ENCODE measurements around the gene RDH11.
A peak's percentile ranks its signal among the peaks of the same experiment; 100 is the strongest.
"Not testable (repeated sequence)": the region's sequence is repeated elsewhere in the genome, so short reads cannot be mapped to it uniquely, and the experiment has no call there.

The RDH11 gene

GRCh38 chr14:67705211-67705610, 9.6 kb upstream of the RDH11 start:
- FAIRE-seq (no peak), DNase-seq (ENCODE audit: insufficient read length, low spot score) (no peak)
- no peak for TF ChIP-seq POLR2A (IDR thresholded peaks at IDR 0.05; ENCODE audit: low read depth, low read length)
- TF ChIP-seq POU2F2 (IDR thresholded peaks at IDR 0.05; ENCODE audit: low read depth, low read length), result no peak
- TF ChIP-seq SPI1 (IDR thresholded peaks at IDR 0.05; ENCODE audit: low read depth, low read length), result no peak
- TF ChIP-seq TAF1 (IDR thresholded peaks at IDR 0.05; ENCODE audit: low read depth, low read length), result no peak
- no peak for TF ChIP-seq POLR2AphosphoS5 (IDR thresholded peaks at IDR 0.05; ENCODE audit: low read depth, low read length)

- TF ChIP-seq POU2F2 (IDR thresholded peaks at IDR 0.05; ENCODE audit: low read depth, low read length), result no peak
- peak; percentile 94 for TF ChIP-seq SPI1 (IDR thresholded peaks at IDR 0.05; ENCODE audit: low read depth, low read length)
- FAIRE-seq, result peak; percentile 94
- no peak for DNase-seq (ENCODE audit: insufficient read length, low spot score)
Observed at GRCh38 chr14:67704484-67705089, 9.0 kb upstream of the RDH11 start.

DNA sequence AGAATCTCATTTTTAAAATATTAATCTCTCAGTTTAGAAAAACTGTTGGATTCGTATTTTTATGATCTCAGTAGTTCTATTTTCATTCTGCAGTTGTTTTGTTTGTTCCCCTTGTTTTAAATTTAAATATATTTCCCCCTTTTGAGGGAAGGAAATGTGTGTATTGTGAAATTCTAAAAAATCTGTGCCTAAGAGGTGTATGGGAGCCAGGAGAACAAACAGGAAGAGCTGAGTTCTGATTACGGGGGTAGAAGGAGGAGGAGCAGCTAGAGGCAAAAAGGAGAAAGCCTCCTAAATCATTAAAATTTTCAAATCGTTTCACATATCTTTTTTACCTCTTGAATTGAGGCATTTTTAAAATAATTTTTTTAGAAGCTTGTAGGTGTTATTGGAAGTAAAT, 8.4 kb upstream of the RDH11 start:
- FAIRE-seq, result no peak
- DNase-seq (ENCODE audit: insufficient read length, low spot score), result no peak
- TF ChIP-seq PAX5 (IDR thresholded peaks at IDR 0.05; ENCODE audit: insufficient read depth, low read length, severe bottlenecking), result no peak

DNA sequence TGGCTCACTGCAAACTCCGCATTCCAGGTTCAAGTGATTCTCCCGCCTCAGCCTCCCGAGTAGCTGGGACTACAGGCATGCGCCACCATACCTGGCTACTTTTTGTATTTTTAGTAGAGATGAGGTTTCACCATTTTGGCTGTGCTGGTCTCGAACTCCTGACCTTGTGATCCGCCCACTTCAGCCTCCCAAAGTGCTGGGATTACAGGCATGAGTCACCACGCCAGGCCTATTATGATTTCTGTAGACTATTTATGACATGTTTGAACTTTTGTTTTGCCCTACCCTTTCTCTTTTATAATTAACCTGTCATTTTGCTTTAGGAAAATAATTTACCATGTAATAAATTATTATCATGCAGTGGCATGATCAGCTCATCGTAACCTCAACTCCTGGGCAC, 5.9 kb upstream of the RDH11 start, which contains the start of gene RDH12:
Gene RDH12 (plus strand): TSS at position 395 of the 400 bp plus-strand sequence. CDS start 20,757 bp downstream, outside the sequence.
- not testable (repeated sequence) for DNase-seq (ENCODE audit: insufficient read length, low spot score); FAIRE-seq

DNA sequence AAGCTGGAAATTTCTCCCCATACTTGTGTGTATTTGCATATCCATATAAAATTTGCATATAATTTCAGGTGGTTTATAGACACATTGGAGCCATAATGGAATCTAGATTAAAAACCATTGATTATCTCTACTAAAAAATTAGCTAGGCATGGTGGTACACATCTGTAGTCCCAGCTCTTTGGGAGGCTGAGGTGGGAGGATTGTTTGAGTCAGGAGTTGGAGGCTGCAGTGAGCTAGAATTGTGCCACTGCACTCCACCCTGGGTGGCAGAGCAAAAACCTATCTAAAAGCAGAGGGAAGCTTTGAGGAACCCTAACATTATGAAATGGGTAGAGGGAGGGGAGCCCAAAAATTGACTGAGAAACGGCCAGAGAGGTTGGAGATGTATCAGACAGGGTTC, 2.6 kb upstream of the RDH11 start:
- DNase-seq (ENCODE audit: insufficient read length, low spot score) (no peak), FAIRE-seq (no peak)
- TF ChIP-seq SPI1 (IDR thresholded peaks at IDR 0.05; ENCODE audit: low read depth, low read length) (no peak), POU2F2 (IDR thresholded peaks at IDR 0.05; ENCODE audit: low read depth, low read length) (no peak), PAX5 (IDR thresholded peaks at IDR 0.05; ENCODE audit: insufficient read depth, low read length, severe bottlenecking) (no peak), TAF1 (IDR thresholded peaks at IDR 0.05; ENCODE audit: low read depth, low read length) (no peak), POLR2AphosphoS5 (IDR thresholded peaks at IDR 0.05; ENCODE audit: low read depth, low read length) (no peak), POLR2A (IDR thresholded peaks at IDR 0.05; ENCODE audit: low read depth, low read length) (no peak)

DNA sequence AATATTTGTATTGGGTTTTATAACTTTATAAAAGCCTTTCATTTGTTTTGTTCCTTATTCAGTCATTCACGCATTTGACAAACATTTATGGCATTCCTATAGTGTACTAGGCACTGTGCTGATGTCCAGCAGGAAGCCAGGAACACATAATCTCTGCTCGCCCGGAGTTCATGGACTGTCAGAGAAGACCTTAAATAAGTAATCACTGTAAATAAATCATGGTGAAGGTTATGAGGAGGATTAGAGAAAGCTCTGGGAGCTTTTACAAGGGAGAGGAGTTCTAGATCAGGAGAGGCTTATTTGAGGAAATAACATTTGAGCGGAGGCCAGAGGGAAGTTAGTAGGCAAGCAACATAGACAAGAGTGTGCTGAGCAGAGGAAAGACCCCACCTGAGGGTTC, 1.4 kb upstream of the RDH11 start:
- TF ChIP-seq POLR2AphosphoS5 (IDR thresholded peaks at IDR 0.05; ENCODE audit: low read depth, low read length) (no peak), POU2F2 (IDR thresholded peaks at IDR 0.05; ENCODE audit: low read depth, low read length) (no peak), POLR2A (IDR thresholded peaks at IDR 0.05; ENCODE audit: low read depth, low read length) (no peak), TAF1 (IDR thresholded peaks at IDR 0.05; ENCODE audit: low read depth, low read length) (no peak)
- DNase-seq (ENCODE audit: insufficient read length, low spot score) (no peak), FAIRE-seq (no peak)

GRCh38 chr14:67694791-67695393, 672 bp downstream of the RDH11 start:
- TF ChIP-seq POLR2A (IDR thresholded peaks at IDR 0.05; ENCODE audit: low read depth, low read length), result peak; percentile 64; the same call in 1 of the 2 replicates
- peak; percentile 56; the same call in 1 of the 2 replicates for TF ChIP-seq TAF1 (IDR thresholded peaks at IDR 0.05; ENCODE audit: low read depth, low read length)
- peak; percentile 37; the same call in 1 of the 2 replicates for TF ChIP-seq POU2F2 (IDR thresholded peaks at IDR 0.05; ENCODE audit: low read depth, low read length)
- TF ChIP-seq SPI1 (IDR thresholded peaks at IDR 0.05; ENCODE audit: low read depth, low read length), result no peak
- DNase-seq (ENCODE audit: insufficient read length, low spot score), result peak; percentile 68
- FAIRE-seq, result peak; percentile 91

DNA sequence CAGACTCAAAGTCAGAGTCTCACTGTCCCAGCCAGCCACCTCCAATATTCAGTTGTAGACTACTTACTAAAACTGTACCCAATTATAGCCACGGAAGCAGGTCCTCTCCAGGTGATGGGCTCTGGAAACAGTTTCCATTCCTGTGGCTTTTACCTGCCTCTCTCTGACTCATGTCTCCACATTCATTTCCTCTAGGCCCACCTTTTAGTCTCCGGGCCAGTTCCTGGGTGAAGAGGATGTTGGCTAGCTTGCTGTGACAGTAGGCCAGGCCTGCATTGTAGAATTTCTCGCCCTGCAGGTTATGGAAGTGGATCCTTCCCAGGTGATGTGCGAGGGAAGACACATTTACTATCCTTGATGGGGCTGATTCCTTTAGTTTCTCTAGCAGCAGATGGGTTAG, 5.6 kb downstream of the RDH11 start:
- DNase-seq (ENCODE audit: insufficient read length, low spot score) (no peak), FAIRE-seq (no peak)
- TF ChIP-seq POLR2A (IDR thresholded peaks at IDR 0.05; ENCODE audit: low read depth, low read length) (no peak), TAF1 (IDR thresholded peaks at IDR 0.05; ENCODE audit: low read depth, low read length) (no peak), POU2F2 (IDR thresholded peaks at IDR 0.05; ENCODE audit: low read depth, low read length) (no peak), POLR2AphosphoS5 (IDR thresholded peaks at IDR 0.05; ENCODE audit: low read depth, low read length) (no peak), PAX5 (IDR thresholded peaks at IDR 0.05; ENCODE audit: insufficient read depth, low read length, severe bottlenecking) (no peak), SPI1 (IDR thresholded peaks at IDR 0.05; ENCODE audit: low read depth, low read length) (no peak)

- TF ChIP-seq TAF1 (IDR thresholded peaks at IDR 0.05; ENCODE audit: low read depth, low read length) (no peak), PAX5 (IDR thresholded peaks at IDR 0.05; ENCODE audit: insufficient read depth, low read length, severe bottlenecking) (no peak), POU2F2 (IDR thresholded peaks at IDR 0.05; ENCODE audit: low read depth, low read length) (no peak), POLR2AphosphoS5 (IDR thresholded peaks at IDR 0.05; ENCODE audit: low read depth, low read length) (no peak), POLR2A (IDR thresholded peaks at IDR 0.05; ENCODE audit: low read depth, low read length) (no peak), SPI1 (IDR thresholded peaks at IDR 0.05; ENCODE audit: low read depth, low read length) (no peak)
- FAIRE-seq (no peak), DNase-seq (ENCODE audit: insufficient read length, low spot score) (no peak)
Observed at GRCh38 chr14:67683842-67684241, 11.7 kb downstream of the RDH11 start.

DNA sequence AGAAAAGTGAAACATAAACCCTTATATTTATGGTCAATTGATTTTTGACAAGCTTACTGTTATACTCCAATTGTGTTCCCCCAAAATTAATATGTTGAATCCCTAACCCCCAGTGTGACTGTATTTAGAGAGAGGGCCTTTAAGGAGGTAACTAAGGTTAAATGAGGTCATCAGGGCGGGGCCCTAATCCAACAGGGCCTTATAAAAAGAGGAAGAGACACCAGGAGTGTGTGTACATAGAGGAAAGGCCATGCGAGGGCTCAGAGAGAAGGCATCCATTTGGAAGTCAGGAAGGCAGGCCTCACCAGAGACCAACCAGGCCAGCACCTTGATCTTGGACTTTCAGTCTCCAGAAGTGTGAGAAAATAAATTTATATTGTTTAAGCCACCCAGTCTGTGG, 14.6 kb downstream of the RDH11 start:
- DNase-seq (ENCODE audit: insufficient read length, low spot score) (no peak), FAIRE-seq (no peak)
- TF ChIP-seq SPI1 (IDR thresholded peaks at IDR 0.05; ENCODE audit: low read depth, low read length), result peak; percentile 71
- no peak for TF ChIP-seq TAF1 (IDR thresholded peaks at IDR 0.05; ENCODE audit: low read depth, low read length)

- peak; percentile 85 for FAIRE-seq
- DNase-seq (ENCODE audit: insufficient read length, low spot score), result peak; percentile 56
- TF ChIP-seq POLR2AphosphoS5 (IDR thresholded peaks at IDR 0.05; ENCODE audit: low read depth, low read length) (no peak), PAX5 (IDR thresholded peaks at IDR 0.05; ENCODE audit: insufficient read depth, low read length, severe bottlenecking) (no peak), TAF1 (IDR thresholded peaks at IDR 0.05; ENCODE audit: low read depth, low read length) (no peak), SPI1 (IDR thresholded peaks at IDR 0.05; ENCODE audit: low read depth, low read length) (no peak), POLR2A (IDR thresholded peaks at IDR 0.05; ENCODE audit: low read depth, low read length) (no peak), POU2F2 (IDR thresholded peaks at IDR 0.05; ENCODE audit: low read depth, low read length) (no peak)
Observed at GRCh38 chr14:67680121-67680602, 15.4 kb downstream of the RDH11 start.
